Measurements from ENCODE around the gene SLC4A5.

The SLC4A5 gene

DNA sequence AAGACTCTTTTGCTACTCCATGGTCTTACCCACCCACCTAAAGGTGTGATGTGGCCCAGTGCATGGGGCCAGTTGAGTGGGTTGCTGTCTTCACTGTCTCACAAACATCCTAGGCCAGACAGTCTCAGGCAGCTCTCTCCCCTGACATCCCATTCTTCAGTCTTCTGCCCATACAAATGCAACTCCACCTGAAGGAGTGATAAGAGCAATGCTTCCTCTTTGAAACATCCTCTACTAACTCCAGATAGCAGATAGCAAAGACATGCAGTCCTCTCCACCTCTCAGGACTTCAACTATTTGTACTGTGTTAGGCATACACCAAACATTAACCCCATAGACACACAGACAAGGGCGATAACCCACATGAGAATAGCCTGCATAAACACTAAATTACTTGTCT, 73.5 kb downstream of the SLC4A5 start:
- no peak for DNase-seq (ENCODE audit: low spot score)

DNA sequence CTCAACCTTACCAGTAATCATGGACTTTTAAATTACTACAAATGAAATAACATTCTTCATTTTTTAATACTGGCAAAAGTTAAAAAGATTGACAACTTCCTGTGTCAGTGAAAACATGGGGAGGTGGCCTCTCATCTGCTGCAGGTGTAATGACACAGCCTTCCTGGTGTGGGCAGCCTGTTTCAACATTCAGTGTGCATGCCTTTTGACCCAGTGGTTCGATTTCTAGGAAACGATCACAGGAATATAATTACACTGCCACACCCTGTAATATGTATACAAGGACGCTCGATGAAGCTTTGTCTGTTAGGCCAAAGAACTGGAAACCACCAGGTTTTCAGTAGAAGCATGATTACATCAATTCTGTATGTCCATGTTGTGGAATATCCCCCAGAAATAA, 76.1 kb downstream of the SLC4A5 start:
- no peak for DNase-seq (ENCODE audit: low spot score)

DNA sequence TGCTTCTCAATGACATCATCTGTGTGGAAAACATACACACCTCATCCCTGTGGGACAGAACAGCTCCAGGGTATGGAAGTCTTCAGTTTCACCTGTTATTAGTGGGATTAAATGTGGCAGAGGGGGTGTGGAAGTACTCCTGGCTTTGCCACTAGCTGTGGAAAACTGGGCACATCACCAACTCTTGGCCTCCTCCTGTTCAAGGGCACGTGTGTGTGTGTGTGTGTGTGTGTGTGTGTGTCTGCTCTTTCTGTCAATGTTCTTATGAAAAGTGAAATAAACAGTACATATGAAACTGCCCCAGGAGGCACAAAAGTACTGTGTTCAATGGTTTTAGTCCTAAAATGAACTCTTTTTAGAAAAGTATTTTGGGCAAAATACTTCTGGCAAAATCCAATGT, 78.9 kb downstream of the SLC4A5 start:
- no peak for DNase-seq (ENCODE audit: low spot score)

DNA sequence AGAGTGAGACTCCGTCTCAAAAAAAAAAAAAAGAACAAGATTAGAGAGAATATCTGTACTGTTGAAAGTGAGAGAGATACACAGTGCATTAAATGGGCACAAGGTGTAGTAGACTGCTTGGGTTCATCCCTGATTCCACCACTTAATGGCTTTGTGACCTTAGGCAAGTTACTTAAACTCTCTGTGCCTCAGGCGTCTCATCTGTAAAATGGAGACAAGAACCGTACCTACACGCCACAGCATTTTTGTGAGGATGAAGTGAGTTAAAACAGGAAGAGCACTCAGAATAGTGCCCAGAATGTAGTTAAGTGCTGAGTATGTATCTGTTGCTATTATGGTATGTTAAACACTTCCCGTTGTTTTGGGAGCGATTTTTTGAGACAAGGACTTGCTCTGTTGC, 80.5 kb downstream of the SLC4A5 start:
- DNase-seq (ENCODE audit: low spot score) = no peak

DNA sequence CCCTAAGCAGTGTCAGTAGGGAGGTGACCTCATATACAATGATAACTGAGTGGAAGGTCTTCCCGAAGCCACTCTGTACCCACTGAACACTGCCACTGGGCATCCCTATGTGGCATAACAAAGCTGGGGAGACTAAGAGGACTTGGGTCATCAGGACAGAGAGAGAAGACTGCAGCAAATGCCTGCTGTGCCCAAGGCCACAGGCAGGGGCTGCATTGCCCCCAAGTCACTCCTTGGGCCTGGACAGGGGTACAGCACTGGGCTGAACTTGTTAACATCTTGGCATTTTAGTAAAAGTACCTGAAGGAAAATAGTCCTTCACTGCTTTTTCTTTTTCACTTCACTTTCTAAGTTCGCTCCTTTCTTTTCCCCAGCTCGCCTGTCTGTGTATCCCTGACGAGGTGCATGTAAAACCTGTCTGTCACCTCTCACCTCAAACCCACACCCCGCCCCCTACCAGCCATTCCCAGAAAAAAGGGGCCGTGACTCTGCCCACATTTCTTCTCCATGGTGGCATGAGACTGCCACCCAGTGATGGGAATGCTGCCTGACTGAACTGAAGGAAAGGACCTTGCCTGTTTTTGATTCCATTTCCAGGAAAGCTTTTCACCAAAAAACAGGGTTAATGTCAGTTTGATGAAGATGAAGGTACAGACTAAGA, 81.9 kb downstream of the SLC4A5 start:
- no peak for DNase-seq (ENCODE audit: low spot score)

DNA sequence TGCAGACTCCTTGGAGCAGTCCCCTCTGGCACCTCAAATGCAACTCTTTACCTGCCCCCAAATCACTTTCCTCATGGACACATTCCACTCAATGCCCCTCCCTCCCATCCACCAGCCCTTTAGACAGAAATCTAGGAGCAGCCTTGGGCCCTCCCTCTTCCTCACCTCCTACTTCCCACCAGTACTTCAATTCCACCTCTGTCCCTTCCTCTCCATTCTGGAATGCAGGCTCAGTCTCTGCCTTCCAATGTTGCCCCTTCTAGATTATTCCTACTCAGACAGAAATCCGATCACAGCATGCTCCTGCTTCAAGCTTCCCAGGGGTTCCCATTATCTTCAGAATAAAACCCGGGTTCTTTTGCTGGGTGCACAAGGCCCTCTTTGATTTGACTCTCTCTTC, 82.7 kb downstream of the SLC4A5 start:
- no peak for DNase-seq (ENCODE audit: low spot score)

DNA sequence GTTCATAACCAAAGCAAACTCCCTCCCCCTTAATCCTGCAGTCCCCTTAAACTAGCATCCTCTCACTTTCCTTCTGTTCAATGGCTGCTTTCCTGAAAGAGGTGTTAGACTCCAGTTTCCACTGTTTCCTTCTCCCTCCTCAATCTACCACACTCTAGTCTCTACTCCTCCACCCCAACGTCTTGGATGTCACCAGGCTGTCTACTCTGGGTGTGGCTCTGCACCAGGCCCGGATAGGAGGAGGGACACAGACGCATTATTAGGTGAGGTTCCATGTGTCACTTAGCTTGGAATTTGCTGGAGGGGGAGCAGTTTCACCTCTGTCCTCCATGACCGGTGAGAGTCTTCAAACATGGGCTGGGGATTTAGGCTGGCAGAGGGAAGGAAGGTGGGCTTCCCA, 83.5 kb downstream of the SLC4A5 start:
- no peak for DNase-seq (ENCODE audit: low spot score)

DNA sequence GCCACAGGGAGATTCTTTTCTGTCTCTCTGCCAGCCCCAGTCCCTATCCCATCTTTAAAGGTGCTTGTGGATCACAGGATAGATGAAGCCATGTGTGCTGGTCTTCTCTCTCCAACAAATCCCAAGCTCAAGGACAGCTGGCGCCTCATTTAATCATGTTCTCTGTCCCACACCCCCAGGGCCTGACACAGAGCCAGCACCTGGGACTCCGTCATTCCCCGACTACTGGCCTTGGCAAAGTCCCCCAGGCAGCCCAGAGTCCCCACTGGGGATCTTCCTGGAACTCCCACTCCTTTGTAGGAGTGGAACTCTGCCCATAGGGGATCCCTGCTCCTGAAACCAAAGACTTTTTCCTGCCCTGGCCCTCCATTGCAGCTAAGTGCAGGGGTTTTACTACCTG, 84.0 kb downstream of the SLC4A5 start:
- DNase-seq (ENCODE audit: low spot score) = no peak

DNA sequence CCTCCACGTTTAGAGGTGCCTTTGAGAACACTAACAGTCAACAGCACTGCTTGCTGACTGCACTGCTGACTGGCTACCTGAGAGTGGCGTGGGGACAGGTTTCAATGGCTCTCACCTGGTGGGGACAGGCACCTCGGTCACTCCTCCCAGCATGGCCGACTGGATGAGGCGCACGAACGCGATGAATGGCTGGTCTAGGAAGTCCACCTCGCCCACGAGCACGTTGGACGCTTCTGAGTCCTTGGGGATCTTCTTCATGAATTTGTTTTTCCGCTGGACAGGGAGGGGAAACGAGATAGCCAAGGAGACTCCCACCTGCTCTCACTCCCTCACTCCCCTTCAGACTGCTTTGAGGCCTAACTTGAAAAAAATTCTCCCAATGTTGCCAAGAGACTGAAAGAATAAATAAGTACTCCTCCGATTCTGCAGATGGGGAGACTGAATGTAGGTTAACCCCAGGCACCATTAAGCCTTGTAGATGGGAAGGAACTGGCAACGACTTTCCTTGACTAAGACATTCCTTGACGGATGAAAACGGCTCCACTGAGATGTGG, 87.5 kb downstream of the SLC4A5 start:
- DNase-seq (ENCODE audit: low spot score) = no peak

DNA sequence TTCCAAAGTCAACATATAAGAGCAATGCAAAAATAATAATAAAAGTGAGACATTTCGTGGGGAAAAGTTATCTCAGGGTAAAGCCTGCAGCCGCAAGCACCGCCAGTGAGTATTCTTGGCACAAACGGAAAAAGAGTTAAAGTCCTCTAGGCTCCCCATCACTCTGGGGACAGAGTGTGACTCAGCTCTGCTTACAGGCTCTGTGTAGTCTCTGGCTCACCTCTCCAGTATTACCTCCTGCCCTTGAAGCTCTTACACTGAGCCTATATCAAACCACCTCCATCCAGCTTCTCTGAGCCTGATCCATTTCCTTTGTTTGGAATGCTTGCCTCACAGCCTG, 89.3 kb downstream of the SLC4A5 start:
- DNase-seq (ENCODE audit: low spot score) = no peak

DNA sequence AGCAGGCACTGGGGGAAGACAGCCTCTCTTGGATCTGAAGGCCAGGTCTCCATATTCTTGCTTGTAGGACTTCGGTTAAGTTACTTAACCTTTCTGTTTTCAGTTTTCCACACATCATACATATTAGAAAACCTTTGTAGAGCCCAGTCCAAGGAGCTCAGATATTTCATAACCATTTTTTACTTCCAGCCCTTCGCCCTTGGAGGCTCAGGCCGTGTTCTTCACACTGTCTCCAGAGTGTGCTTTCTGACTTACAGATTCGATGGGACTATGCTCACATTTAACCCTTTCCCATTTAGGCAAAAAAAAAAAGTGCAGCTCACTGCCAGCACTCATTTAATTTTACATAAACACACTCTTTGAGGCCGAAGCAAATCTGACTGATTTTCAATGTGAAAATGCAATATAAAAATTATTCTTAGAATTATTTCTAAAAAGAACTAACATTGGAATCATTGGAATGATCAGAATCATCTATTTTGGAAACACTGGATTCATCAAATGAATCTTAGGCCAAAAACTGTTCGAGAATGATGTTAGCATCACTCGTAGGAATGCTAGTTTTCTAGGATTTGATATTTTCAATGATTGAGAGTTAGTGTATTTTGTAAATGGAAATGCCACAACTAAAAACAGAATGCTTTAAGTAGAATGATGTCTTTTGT, 89.8 kb downstream of the SLC4A5 start:
- no peak for DNase-seq (ENCODE audit: low spot score)

DNA sequence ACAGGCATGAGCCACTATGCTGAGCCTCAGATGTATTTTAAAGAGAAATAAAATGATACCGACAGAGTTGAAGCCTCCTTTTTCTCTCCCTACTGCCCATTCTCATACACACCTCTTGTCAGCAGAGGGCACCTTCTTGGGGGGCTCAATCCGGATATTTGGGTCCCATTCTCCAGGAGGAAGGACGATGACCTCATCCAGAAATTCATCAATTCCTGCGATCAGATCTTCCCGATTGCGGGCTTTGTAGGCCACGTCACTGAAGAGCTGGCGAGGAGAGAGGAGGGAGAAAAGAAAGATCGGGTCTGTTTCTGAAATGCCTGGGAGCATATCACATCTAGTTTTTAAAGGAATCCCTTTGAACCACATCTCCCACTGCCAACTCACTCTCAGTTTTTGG, 90.4 kb downstream of the SLC4A5 start:
- DNase-seq (ENCODE audit: low spot score) = no peak

DNA sequence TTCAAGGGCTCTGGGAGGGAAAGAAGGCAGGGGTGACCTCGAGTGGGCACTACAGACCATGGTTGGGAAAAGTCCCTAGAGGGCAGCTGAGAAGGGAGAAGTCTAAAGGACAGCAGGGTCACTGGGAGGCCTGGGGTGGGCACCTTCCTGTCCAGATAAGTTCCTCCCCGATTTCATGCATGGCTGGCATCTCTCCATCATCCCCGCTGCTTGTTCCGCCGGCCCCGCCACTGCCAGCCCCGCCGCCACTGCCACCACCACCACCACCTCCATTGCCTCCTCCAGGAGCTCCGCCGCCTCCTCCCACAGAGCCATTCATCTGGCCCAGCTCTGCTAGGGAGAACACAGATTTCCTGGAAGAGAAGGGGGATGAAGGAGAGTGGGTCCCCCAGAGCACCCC, 91.2 kb downstream of the SLC4A5 start:
- no peak for DNase-seq (ENCODE audit: low spot score)

DNA sequence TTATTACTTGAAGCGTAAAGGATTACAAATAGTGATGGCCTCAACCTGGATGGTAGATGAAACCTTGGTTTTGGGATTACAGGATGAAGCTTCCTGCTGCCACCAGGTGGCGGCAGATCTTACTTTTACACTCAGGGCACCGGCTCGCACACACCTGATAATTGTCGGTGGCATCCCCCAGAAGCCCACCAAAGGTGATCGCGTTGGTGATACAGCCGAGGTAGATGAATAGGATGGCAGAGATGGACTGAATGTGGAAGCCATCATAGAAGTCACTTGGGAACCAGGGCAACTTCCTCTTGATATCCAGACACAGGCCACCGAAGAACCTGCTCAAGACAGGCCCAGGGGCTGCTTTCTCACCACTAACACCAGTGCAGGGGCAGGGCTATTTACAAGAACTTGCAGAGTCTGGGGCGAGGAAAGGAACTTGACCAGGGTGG, 93.0 kb downstream of the SLC4A5 start:
- DNase-seq (ENCODE audit: low spot score) = peak; percentile 13

DNA sequence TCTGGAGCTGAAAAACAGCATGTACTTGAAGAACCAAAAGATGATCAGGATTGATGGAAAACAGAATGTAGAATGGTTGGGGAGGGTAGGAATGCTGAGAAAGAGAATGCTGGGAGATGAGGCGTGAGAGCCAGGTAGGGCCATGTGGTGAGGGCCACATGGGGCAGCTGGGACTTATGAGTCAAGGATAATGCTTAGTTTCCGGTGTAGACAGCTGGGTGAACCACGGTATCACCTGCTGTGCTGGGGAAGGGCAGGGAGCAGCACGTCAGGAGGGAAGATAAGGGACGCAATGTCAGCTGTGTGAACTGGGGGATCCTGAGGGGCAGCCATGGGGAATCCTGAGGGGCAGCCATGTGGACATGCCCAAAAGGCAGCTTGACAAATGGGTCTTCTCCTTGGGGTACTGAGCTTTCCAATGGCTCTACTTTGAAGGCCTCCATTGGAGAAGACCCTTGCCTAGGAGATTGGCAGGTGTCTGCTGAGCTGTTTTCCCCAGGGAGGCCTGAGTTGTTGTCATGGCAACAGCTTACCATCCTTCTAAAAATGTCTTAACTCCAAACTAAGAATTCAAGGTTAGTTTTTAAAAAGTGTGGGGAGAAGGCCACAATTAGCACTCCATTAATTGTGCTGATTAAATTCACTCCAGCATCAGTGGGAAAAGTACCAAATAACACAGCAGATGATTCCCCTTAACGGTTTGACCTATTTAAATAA, 93.7 kb downstream of the SLC4A5 start:
- DNase-seq (ENCODE audit: low spot score) = no peak

DNA sequence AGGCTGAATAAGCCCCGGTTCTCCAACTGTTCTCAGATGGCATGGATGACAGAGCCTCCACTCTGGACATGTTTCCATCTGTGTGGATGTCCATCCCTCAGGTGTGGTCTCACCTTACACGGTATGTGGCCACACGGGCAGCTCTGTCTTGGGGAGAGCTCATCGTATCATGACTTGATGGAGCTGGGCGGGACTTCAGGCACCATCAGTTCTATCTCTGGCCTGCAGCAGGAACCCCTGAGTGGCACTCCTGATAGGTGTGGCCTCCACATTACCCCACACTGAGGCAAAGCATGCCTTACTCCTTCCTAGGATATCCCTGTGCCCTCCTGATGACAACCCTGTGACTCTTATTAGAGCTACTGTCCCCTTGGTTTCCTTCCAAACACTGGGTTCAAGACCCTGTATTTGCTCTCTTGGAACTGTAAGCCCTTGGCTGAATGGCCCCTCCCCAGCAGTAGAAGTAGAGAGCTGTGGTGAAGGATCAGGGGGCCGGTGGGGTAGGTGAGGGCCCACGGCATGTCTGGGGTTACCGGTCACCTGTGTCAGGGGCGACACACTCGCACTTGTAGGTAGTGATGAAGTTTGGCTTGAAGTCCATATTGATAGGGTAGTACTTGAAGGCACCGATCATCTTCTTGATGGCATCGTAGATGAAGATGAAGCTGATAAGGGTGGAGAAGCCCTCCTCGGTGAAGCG, 96.6 kb downstream of the SLC4A5 start:
- DNase-seq (ENCODE audit: low spot score) = no peak

DNA sequence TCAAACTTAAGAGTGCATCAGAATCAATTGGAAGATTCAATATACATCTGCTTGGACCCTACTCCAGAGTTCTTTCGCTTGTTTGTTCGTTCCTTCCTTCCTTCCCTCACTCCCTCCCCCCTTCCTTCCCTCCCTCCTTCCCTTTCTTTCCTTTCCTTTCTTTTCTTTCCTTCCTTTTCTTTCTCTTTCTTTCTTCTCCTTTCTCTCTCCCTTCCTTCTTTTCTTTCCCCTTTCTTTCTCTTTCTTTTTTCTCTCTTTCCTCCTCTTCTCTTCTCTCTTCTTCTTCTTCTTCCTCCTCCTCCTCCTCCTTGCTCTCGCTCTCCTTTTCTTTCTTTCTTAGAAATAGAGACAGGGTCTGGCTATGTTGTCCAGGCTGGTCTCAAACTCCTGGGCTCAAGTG, 98.9 kb downstream of the SLC4A5 start:
- no peak for DNase-seq (ENCODE audit: low spot score)

DNA sequence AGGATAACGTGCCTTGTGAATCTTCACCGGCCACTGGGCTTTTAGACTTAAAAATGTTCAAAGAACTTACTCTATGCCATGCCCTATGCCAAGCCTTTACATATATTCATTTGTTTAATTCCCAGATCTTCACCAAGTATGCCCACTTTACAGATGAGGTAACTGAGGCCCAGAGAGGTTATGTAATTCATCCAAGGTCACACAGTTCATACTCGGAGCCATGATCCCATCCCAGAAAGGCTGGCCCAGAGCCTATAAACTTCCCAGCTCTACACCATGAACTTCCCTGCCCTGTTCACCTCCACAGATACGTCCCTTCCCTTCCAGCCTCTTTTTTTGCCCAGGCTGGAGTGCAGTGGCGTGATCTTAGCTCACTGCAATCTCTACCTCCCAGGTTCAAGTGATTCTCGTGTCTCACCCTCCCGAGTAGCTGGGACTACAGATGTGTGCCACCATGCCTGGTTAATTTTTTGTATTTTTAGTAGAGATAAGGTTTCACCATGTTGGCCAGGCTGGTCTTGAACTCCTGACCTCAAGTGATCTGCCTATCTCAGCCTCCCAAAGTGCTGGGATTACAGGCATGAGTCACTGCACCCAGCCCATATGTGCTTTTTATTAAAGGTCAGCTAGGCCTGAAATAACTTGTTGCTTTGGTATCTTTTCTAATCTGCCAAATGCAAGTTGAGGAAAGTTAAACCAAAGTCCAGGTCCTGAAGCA, 100.7 kb downstream of the SLC4A5 start:
- DNase-seq (ENCODE audit: low spot score) = no peak

DNA sequence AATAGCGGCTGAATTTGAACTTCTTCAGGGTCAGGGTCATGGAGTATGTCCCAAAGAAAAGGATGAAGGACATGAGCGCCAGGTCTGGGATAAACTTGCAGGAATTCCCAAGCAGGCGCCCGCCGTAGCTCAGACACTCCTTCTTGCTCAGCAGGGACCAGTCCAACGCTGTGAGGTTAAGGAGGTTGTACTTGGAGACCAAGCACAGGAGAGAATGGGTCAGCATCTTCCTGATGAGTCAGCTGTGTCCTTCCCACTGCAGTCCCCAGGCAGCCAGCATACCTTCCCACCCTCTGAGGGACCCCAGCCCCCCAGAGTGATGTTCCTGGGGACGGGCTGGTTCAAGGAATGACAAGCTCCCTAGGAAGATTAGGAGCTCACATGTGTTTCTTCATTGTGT, 103.9 kb downstream of the SLC4A5 start:
- DNase-seq (ENCODE audit: low spot score) = no peak

DNA sequence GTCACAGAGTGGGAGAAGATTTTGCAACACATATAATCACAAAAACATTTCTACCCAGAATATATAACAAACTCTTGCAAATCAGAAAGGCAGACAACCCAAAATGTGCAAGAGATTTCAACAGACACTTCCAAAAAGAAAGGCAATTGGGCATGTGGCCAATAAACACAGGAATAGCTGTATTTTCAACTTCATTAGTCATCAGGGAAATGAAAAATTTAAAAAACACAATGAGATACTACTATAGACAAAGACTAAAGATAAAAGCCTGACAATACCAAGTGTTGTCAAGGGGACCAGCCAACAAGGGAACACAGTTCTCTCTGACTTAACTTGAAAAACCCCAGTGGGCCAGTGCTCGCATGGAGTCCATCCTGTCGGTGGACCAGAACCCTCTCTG, 104.3 kb downstream of the SLC4A5 start:
- DNase-seq (ENCODE audit: low spot score) = no peak

DNA sequence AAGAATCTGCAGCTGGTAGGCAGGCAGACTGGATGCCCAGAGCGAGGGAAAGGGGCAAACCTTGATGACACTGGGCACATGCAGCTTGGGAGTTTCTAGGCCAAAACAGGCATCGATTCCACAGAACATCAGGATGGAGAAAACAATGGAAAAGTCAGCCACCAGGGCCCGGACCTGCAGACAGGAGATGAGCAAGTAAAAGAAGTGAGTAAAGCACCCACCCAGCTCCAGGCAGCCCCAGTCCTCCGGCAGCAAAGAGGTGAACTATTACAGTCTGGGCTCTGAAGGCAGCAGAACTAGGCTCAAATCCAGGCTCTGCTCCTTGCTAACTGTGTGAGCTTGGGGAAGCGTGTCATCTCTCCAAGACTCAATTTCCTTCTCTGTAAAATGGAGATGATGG, 108.2 kb downstream of the SLC4A5 start:
- DNase-seq (ENCODE audit: low spot score) = no peak

DNA sequence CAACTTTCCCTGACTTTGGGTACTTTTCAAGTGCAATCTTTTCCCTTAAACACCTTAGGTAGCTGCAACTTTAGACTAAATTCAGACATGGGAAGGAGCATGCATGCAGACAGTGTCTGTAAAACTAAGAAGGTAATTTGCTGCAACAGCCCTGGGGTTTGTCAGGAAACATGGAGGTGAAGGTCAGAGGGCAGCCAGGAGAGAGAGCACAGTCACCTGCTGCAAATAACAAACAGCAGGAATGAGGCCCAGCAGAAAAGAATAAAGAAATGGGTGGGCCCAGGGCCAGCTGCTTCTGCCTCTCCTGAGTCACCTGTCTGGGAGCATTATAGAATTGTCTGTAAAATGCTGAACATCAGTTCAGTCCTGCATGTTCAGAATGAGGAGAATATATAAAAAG, 109.6 kb downstream of the SLC4A5 start:
- no peak for DNase-seq (ENCODE audit: low spot score)
